Activated naive CD4-positive, alpha-beta T cell treated with anti-CD3 and anti-CD28 coated beads, Interleukin-2, amount 50 U/mL, for 16 hours (primary cell): ENCODE results near the gene IGF1R.

Experiments used
- DNase-seq: peaks from one replicate; pipeline ENCODE4 v3.0.0-alpha.2; 2020

Gene IGF1R

GRCh38 chr15:98728082-98728810 lies 79.9 kb downstream of the IGF1R start:
- no peak for DNase-seq

GRCh38 chr15:98728811-98729160 lies 80.4 kb downstream of the IGF1R start:
- no peak for DNase-seq

GRCh38 chr15:98729446-98730042 lies 81.2 kb downstream of the IGF1R start:
- no peak for DNase-seq

- DNase-seq: no peak
Observed at GRCh38 chr15:98730860-98731711, 82.7 kb downstream of the IGF1R start.

- no peak for DNase-seq
Observed at GRCh38 chr15:98731712-98732450, 83.5 kb downstream of the IGF1R start.

- no peak for DNase-seq
Observed at GRCh38 chr15:98733098-98733497, 84.8 kb downstream of the IGF1R start.

- no peak for DNase-seq
Observed at GRCh38 chr15:98734466-98735199, 86.3 kb downstream of the IGF1R start.

GRCh38 chr15:98735304-98735703 lies 87.0 kb downstream of the IGF1R start:
- no peak for DNase-seq

GRCh38 chr15:98735895-98736617 lies 87.7 kb downstream of the IGF1R start:
- DNase-seq: no peak

- DNase-seq: no peak
Observed at GRCh38 chr15:98737159-98737558, 88.8 kb downstream of the IGF1R start.

- DNase-seq: no peak
Observed at GRCh38 chr15:98737721-98738120, 89.4 kb downstream of the IGF1R start.

GRCh38 chr15:98738689-98739401 lies 90.5 kb downstream of the IGF1R start:
- no peak for DNase-seq

GRCh38 chr15:98740295-98740694 lies 92.0 kb downstream of the IGF1R start:
- DNase-seq: no peak

- no peak for DNase-seq
Observed at GRCh38 chr15:98740963-98741362, 92.6 kb downstream of the IGF1R start.

GRCh38 chr15:98743177-98743576 lies 94.8 kb downstream of the IGF1R start:
- no peak for DNase-seq

- DNase-seq: no peak
Observed at GRCh38 chr15:98744506-98744905, 96.2 kb downstream of the IGF1R start.

GRCh38 chr15:98745179-98745578 lies 96.8 kb downstream of the IGF1R start:
- DNase-seq: no peak

- no peak for DNase-seq
Observed at GRCh38 chr15:98745650-98746374, 97.5 kb downstream of the IGF1R start.

GRCh38 chr15:98746375-98747155 lies 98.2 kb downstream of the IGF1R start:
- no peak for DNase-seq

- DNase-seq: no peak
Observed at GRCh38 chr15:98751767-98752166, 103.4 kb downstream of the IGF1R start.
